Retinal pigment epithelial cell (primary cell): Measurements from ENCODE around the gene TCF3.

Source experiments
- DNase-seq: peaks from one replicate; pipeline ENCODE4 v3.0.0-alpha.2; 2010; ENCODE audit warnings: low read depth
- H3K4me3 ChIP-seq: 2 replicates; pipeline ENCODE4 v1.5.1; 2011; ENCODE audit warnings: mild to moderate bottlenecking, low read length, control low read depth, moderate library complexity
- TF ChIP-seq, protein P1 (sequence below): conservative IDR thresholded peaks from 2 replicates; pipeline ENCODE4 v1.5.1; 2011; ENCODE audit warnings: low read depth, low read length, control low read depth, inconsistent platforms

Gene TCF3

DNA sequence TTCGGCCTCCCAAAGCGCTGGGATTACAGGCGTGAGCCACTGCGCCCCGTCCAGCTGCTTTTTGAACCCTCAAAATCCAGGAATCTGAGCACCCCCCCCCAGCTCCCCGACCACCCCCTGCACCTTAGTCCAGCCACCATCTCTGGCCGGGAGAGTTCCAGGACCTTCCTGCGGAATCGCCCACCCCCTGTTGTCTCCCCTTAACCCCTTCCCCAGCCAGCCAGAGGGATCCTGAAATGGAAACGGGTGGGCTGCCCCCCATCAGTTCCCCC is 59.0 kb downstream of the TCF3 start:
- peak overlapping the region; percentile 74 for H3K4me3 ChIP-seq
- TF ChIP-seq, protein P1, sequence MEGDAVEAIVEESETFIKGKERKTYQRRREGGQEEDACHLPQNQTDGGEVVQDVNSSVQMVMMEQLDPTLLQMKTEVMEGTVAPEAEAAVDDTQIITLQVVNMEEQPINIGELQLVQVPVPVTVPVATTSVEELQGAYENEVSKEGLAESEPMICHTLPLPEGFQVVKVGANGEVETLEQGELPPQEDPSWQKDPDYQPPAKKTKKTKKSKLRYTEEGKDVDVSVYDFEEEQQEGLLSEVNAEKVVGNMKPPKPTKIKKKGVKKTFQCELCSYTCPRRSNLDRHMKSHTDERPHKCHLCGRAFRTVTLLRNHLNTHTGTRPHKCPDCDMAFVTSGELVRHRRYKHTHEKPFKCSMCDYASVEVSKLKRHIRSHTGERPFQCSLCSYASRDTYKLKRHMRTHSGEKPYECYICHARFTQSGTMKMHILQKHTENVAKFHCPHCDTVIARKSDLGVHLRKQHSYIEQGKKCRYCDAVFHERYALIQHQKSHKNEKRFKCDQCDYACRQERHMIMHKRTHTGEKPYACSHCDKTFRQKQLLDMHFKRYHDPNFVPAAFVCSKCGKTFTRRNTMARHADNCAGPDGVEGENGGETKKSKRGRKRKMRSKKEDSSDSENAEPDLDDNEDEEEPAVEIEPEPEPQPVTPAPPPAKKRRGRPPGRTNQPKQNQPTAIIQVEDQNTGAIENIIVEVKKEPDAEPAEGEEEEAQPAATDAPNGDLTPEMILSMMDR: no peak
- no peak for DNase-seq

DNA sequence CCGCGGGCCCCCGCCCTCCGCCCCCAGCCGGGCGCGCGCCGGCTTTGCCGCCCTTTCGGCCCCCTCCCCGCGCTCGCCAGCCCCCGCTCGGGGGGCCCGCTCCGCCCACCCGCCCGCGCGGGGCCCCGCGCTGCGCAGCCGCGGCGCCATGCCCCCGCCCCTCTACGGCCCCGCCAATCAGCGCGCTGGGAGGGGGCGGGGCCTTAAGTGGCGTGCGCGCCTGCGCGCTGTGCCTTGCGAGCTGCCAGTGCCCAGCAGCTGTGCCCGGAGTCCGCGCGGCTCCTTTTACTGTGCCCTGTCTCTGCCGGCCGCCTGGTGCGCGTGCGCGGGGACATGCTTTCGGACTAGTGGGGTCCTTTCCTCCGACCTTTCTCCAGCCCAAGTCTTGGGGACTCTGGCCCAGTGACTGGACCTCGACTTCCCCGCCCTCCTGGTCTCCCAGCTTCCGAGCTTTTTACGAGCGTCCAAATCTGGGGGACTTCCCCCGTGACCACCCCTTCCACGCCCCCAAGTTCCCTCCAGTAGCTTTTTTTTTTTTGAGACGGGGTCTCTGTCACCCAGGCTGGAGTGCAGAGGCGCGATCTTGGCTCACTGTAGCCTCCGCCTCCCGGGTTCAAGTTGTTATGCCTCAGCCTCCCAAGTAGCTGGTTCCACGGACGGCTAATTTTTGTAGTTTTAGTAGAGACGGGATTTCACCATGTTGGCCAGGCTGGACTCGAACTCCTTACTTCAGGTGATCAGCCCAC is 59.5 kb downstream of the TCF3 start, which contains the start of gene MBD3:
Gene MBD3, minus strand, starts transcription at position 111 of the 746 bp plus-strand sequence. CDS start 234 bp downstream, outside the sequence.
- TF ChIP-seq, protein P1: no peak
- peak within 1 kb of the TSS; percentile 82 for H3K4me3 ChIP-seq
- DNase-seq: peak; percentile 76

- peak overlapping the region; percentile 82 for H3K4me3 ChIP-seq
- TF ChIP-seq, protein P1: no peak
- peak; percentile 42 for DNase-seq
Observed at GRCh38 chr19:1592024-1592754, 60.2 kb downstream of the TCF3 start.

DNA sequence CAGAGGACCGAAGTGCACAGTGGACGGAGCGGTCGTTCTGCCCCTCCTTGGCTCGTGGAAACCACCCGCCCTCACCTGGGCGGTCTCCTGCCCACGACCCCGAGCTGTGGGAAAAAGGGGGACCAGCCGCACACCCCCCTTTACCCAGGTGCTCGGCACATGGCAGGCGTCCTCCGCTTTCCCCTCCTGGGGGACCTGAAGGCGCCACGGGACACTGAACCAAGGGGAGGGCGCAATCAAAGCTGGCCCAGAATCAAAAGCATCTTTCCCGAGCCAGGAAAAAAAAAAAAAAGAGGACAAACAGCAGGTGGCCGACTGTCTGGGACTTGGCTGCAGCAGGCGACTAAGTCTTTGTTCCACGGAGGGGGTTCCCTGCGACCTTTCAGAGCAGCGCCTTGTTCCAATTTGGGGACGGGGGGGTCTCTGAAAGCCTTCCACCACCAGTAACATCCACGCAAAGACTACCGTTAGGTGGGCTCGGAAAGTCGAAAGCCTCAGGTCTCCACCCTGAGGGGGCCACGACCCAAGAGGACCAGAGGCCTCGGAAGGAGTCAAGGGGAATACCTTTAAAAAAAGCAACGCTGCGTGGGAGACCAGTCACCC is 60.9 kb downstream of the TCF3 start:
- TF ChIP-seq, protein P1: no peak
- peak overlapping the region; percentile 82 for H3K4me3 ChIP-seq

GRCh38 chr19:1590641-1591397 is 61.6 kb downstream of the TCF3 start:
- H3K4me3 ChIP-seq: peak overlapping the region; percentile 82
- DNase-seq: no peak
- TF ChIP-seq, protein P1: peak; percentile 59

More for the DNA sequence above, 60.9 kb downstream of the TCF3 start:
- DNase-seq: no peak

DNA sequence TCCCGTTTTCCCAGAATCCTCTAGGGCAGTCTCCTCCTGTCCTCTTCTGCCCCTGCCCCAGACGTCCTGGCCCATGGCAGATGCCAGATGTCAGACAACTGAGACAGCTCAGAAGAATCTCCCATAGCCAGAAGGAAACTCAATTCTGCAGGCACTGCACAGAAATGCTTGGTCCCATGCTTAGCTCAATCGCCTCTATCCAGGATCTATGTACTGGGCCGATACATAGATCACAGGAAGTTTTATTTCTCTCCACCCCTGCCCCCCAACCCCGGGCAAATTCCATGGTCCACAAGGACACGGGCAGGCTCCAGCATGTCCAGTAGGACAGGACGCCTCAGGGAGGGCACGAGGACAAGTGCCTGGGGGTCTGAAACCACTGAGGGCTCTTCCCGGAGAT is 64.5 kb downstream of the TCF3 start:
- no peak overlapping the region for H3K4me3 ChIP-seq

More for the DNA sequence above, 64.5 kb downstream of the TCF3 start:
- TF ChIP-seq, protein P1: no peak
- DNase-seq: no peak
